ENCODE measurements around the gene LINC00632. TPM values are rescaled to one million over a fixed set of nuclear protein-coding genes. Genes with fewer than 3 reads are reported as not detected.

The LINC00632 gene
- total RNA-seq, 4 donors from 2014 or later: 25.2 to 81.7 (median 63.1) TPM

DNA sequence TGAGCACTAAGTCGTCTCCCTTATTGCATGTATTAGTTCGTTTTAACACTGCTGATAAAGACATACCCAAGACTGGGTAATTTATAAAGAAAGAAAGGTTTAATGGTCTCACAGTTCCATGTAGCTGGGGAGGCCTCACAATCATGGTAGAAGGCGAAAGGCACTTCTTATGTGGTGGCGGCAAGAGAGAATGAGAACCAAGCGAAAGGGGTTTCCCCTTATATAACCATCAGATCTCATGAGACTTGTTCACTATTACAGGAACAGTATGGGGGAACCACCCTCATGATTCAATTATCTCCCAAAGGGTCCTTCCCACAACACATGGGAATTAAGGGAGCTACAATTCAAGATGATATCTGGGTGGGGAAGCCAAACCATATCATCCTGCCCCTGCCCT is 85.1 kb downstream of the LINC00632 start:
- TF ChIP-seq, protein P1, sequence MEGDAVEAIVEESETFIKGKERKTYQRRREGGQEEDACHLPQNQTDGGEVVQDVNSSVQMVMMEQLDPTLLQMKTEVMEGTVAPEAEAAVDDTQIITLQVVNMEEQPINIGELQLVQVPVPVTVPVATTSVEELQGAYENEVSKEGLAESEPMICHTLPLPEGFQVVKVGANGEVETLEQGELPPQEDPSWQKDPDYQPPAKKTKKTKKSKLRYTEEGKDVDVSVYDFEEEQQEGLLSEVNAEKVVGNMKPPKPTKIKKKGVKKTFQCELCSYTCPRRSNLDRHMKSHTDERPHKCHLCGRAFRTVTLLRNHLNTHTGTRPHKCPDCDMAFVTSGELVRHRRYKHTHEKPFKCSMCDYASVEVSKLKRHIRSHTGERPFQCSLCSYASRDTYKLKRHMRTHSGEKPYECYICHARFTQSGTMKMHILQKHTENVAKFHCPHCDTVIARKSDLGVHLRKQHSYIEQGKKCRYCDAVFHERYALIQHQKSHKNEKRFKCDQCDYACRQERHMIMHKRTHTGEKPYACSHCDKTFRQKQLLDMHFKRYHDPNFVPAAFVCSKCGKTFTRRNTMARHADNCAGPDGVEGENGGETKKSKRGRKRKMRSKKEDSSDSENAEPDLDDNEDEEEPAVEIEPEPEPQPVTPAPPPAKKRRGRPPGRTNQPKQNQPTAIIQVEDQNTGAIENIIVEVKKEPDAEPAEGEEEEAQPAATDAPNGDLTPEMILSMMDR (IDR thresholded peaks at IDR 0.05): no peak

DNA sequence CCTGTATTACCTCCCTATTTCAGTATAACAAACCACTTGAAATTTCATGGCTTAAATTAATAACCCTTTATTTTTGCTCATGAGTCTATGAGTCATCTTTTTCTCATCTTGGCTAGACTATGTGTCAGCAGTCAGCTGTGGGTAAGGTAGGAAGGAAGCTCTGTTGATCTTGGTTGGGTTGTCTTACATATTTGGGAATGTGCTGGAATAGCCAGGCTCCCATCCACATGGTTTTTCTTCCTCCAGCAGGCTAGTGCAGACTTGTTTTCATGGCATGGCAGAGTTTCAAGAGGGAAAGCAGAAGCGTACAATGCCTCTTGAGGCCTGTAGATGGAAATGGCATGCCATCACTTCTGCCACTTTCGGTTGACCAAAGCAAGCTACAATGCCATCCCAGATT is 89.7 kb downstream of the LINC00632 start:
- no peak for DNase-seq (ENCODE audit: low spot score in 2 of 2)
- no peak overlapping the region for H3K4me3 ChIP-seq (ENCODE audit: low read depth, poor library complexity, severe bottlenecking)
- WGBS, 2 donors: 72 to 94% methylated on average over 2 of the region's 2 CpGs
- TF ChIP-seq POLR2A (IDR thresholded peaks at IDR 0.05): no peak
- TF ChIP-seq, protein P1 (IDR thresholded peaks at IDR 0.05): no peak
- intact Hi-C loops (cut with DNase I; ENCODE audit: low total_unique reads): no loop called here

More for the DNA sequence above, 85.1 kb downstream of the LINC00632 start:
- H3K4me3 ChIP-seq (ENCODE audit: low read depth, poor library complexity, severe bottlenecking): no peak overlapping the region
- 66 to 74% methylated on average over 5 of the region's 5 CpGs for WGBS, 2 donors
- intact Hi-C loops (cut with DNase I; ENCODE audit: low total_unique reads): no loop called here
- no peak for DNase-seq (ENCODE audit: low spot score in 2 of 2)

DNA sequence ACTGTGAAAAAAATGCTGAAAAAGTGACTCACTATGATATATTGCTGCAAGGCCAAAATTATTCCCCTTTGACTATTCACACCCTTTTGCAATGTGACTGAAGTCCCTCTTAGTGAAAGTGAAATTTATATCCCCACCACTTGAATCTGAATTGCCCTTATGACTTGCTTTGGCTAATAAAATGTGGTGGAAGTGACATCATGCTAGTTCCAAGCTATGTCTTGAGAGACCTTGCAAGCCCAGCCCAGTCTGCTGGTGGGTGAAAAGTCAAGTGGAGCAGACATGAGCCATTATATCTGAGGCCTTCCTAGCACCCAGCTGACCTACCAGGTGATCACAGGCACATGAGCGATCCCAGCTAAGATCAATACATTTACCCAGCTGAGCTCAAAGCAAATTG is 94.7 kb downstream of the LINC00632 start:
- DNase-seq (ENCODE audit: low spot score in 2 of 2): no peak
- intact Hi-C loops (cut with DNase I; ENCODE audit: low total_unique reads): no loop called here
- TF ChIP-seq POLR2A (IDR thresholded peaks at IDR 0.05): no peak
- TF ChIP-seq, protein P1 (IDR thresholded peaks at IDR 0.05): no peak
- WGBS, 2 donors: 83 to 100% methylated on average over 1 of the region's 1 CpG
- H3K4me3 ChIP-seq (ENCODE audit: low read depth, poor library complexity, severe bottlenecking): no peak overlapping the region

DNA sequence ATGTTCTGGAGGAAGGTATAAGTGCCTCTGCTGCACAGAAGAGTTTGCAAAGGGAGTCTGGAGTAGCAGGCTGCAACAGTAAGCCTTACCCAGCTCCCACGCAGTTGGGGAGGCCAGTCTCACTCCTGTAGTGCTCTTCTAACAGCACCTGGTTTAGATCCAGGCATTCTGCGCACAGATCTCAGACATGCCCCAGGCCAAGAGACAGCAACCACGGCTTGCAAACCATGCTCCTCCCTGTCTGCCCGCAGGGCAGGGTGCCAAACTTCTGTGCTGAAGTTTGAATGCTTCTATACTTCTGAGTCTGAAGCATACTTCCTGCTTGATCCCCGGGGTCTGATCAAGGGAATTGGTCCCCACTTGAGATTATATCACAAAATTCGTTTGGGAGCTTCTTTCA is 106.3 kb downstream of the LINC00632 start:
- no peak for DNase-seq (ENCODE audit: low spot score in 2 of 2)
- 3 to 14% methylated on average over 5 to 6 of the region's 6 CpGs for WGBS, 2 donors
- TF ChIP-seq, protein P1 (IDR thresholded peaks at IDR 0.05): no peak
- no peak for TF ChIP-seq POLR2A (IDR thresholded peaks at IDR 0.05)
- H3K4me3 ChIP-seq (ENCODE audit: low read depth, poor library complexity, severe bottlenecking): no peak overlapping the region
- intact Hi-C loops (cut with DNase I; ENCODE audit: low total_unique reads): no loop called here

- 27 to 32% methylated on average over 6 of the region's 6 CpGs for WGBS, 2 donors
- no peak for DNase-seq (ENCODE audit: low spot score in 2 of 2)
- intact Hi-C loops (cut with DNase I; ENCODE audit: low total_unique reads): no loop called here
- no peak for TF ChIP-seq POLR2A (IDR thresholded peaks at IDR 0.05)
- TF ChIP-seq, protein P1 (IDR thresholded peaks at IDR 0.05): no peak
- H3K4me3 ChIP-seq (ENCODE audit: low read depth, poor library complexity, severe bottlenecking): no peak overlapping the region
These were observed 108.4 kb downstream of the LINC00632 start for GRCh38 chrX:140817943-140818342.

DNA sequence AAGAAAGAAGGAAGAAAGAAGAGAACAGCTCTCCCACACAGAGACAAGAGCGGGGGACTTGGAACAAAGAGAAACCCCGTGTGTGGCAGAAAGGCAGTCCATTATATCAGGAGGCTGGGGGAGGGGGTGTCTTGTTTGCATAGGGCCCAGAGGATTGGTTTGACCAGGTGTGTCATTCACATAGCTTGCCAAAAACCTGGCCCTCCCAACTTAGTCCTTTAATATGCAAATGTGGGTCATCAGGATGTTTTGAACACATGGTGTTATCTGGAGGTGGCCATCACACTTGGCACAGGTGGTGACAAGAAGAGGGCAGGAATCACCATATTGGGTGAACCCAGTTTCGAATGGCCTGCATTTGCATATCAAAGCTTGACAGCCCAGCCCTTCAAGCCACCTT is 111.7 kb downstream of the LINC00632 start:
- H3K4me3 ChIP-seq (ENCODE audit: low read depth, poor library complexity, severe bottlenecking): no peak overlapping the region
- TF ChIP-seq POLR2A (IDR thresholded peaks at IDR 0.05): no peak
- TF ChIP-seq, protein P1 (IDR thresholded peaks at IDR 0.05): no peak
- intact Hi-C loops (cut with DNase I; ENCODE audit: low total_unique reads): no loop called here
- 62 to 64% methylated on average over 3 of the region's 3 CpGs for WGBS, 2 donors
- DNase-seq (ENCODE audit: low spot score in 2 of 2): no peak

Measured in lower leg skin (tissue), 4 donors.